Measurements from ENCODE around the gene CFAP100. TPM values are rescaled to one million over a fixed set of nuclear protein-coding genes. Genes with fewer than 3 reads are reported as not detected.

The CFAP100 gene
- total and polyA plus RNA-seq, 12 donors: 0.17 TPM; not detected in 11

DNA sequence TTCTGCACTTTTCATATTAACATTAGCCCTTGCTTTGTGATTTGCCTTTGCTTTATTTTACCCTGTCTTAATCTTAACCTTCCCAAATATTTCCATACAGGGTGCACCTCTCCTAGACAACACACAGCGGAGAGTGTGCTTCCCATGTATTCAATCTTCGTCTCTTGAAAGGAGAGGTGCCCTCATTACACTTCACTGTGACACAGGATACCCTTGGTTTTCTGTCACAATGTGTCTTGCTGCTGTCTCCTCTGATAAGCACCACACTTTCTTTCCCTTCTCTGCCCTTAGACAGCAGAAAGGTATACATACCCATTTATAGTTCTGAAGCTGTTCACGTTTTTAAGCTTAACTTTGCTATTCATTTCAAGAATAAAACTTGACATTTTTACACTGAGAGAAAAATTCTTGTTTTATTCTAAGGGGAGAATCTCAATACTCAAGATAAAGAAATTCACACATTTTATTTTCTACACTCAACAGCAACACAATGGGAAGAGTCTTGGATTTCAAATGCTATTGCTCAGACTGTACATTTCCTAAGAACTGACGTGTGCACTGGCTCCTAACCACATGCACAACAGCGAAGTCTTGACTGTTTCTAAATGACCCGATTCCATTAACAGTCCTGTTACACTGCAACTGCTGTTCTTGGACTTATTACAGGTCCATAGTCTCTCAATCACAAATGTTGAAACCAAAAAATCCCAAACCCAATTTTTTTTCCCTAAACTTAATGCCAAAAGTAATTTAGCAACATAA is 59.9 kb downstream of the CFAP100 start:
- WGBS, 4 donors: 86 to 95% (median 90%) methylated on average over 6 of the region's 6 CpGs
- no peak for TF ChIP-seq POLR2A (IDR thresholded peaks at IDR 0.05)
- TF ChIP-seq, protein P1, sequence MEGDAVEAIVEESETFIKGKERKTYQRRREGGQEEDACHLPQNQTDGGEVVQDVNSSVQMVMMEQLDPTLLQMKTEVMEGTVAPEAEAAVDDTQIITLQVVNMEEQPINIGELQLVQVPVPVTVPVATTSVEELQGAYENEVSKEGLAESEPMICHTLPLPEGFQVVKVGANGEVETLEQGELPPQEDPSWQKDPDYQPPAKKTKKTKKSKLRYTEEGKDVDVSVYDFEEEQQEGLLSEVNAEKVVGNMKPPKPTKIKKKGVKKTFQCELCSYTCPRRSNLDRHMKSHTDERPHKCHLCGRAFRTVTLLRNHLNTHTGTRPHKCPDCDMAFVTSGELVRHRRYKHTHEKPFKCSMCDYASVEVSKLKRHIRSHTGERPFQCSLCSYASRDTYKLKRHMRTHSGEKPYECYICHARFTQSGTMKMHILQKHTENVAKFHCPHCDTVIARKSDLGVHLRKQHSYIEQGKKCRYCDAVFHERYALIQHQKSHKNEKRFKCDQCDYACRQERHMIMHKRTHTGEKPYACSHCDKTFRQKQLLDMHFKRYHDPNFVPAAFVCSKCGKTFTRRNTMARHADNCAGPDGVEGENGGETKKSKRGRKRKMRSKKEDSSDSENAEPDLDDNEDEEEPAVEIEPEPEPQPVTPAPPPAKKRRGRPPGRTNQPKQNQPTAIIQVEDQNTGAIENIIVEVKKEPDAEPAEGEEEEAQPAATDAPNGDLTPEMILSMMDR (IDR thresholded peaks at IDR 0.05): no peak

DNA sequence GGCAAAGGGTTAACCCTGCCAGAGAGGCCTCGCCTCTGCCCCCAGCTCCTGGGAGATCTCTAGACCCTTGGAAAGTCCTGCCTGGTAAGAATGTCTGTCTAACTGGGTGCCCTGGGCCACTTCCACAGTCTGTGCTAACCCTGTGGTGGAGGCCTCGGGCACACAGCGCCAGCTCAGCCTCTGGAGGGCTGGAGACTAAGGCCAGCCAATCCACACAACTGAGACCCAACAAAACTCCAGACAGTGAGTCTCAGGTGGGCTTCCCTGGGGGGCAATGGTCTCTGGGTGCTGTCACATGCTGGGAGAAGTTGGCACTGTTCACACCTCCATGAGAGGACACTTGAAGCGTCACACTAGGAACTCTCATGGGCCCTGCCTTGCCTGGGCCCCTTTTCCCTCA is 61.5 kb downstream of the CFAP100 start:
- peak in 1 of 7 donors; percentile 13 for DNase-seq
- no peak overlapping the region for H3K27ac ChIP-seq
- no peak for TF ChIP-seq POLR2A (IDR thresholded peaks at IDR 0.05)
- TF ChIP-seq, protein P1 (IDR thresholded peaks at IDR 0.05): no peak
- H3K27me3 ChIP-seq: no peaks in the 10 kb centered on the region
- H3K36me3 ChIP-seq (replicated peaks in 1 of 2): peaks cover 0 to 59% of the 10 kb centered on the region in 2 donors
- intact Hi-C loops (cut with DNase I): no loop called here
- H3K4me1 ChIP-seq (replicated peaks in 1 of 2): peaks cover 10 to 11% of the 10 kb centered on the region in 2 donors
- 38 to 94% (median 61%) methylated on average over 2 to 4 of the region's 4 CpGs for WGBS, 4 donors
- H3K4me3 ChIP-seq: no peak overlapping the region
- no peaks in the 10 kb centered on the region for H3K9me3 ChIP-seq (replicated peaks in 1 of 3)

More for the DNA sequence above, 59.9 kb downstream of the CFAP100 start:
- H3K9me3 ChIP-seq (replicated peaks in 1 of 3): no peaks in the 10 kb centered on the region
- H3K27me3 ChIP-seq: no peaks in the 10 kb centered on the region
- no peak overlapping the region for H3K27ac ChIP-seq
- no peak overlapping the region for H3K4me3 ChIP-seq
- DNase-seq: peak in 1 of 7 donors; percentile 0
- H3K4me1 ChIP-seq (replicated peaks in 1 of 2): peaks cover 10 to 14% of the 10 kb centered on the region in 2 donors
- intact Hi-C loops (cut with DNase I): no loop called here
- H3K36me3 ChIP-seq (replicated peaks in 1 of 2): peaks cover 0 to 45% of the 10 kb centered on the region in 2 donors

DNA sequence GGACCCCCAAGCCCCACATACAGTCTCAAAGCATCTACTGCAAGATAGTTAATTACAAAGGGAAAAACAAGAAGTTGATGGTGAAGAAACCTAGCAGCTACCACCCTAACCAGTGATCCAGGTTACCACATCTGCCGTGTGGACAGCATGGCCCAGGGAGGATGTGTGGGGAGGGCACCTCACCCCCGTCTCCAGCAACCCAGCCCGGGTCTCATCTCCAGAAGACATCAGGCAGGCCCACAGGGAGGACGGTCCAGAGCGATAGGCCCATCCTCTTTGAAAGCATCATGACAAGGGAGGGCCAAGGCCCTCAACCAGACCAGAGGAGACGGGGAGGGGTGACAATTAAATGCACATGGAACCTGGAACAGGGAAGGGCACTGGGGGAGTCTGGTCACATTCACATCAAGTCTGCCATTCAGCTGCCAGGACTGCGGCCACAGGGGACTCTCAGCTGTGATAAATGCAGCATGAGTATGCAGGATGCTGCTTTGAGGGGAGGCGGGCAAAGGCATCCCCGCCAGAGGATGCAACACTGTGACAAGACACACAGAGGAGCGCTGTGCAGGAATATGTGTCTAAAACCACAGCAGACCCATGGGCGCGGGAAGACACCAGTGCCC is 62.2 kb downstream of the CFAP100 start:
- Histone ChIP-seq H3K4me3 (no peak overlapping the region), H3K27me3 (no peaks in the 10 kb centered on the region), H3K27ac (no peak overlapping the region), H3K9me3 (replicated peaks in 1 of 3) (no peaks in the 10 kb centered on the region), H3K36me3 (replicated peaks in 1 of 2) (peaks cover 0 to 61% of the 10 kb centered on the region in 2 donors), H3K4me1 (replicated peaks in 1 of 2) (peaks cover 5% of the 10 kb centered on the region in 2 donors)
- DNase-seq: peak in 2 of 7 donors; percentile 12 to 13
- intact Hi-C loops (cut with DNase I): no loop called here
- WGBS, 4 donors: 86 to 90% (median 86%) methylated on average over 9 to 12 of the region's 12 CpGs
- no peak for TF ChIP-seq POLR2A (IDR thresholded peaks at IDR 0.05)
- TF ChIP-seq, protein P1 (IDR thresholded peaks at IDR 0.05): no peak

- intact Hi-C loops (cut with DNase I): no loop called here
- WGBS, 4 donors: 65 to 73% (median 70%) methylated on average over 7 of the region's 7 CpGs
- H3K4me1 ChIP-seq (replicated peaks in 1 of 2): no peaks in the 10 kb centered on the region
- no peak for TF ChIP-seq POLR2A (IDR thresholded peaks at IDR 0.05)
- TF ChIP-seq, protein P1 (IDR thresholded peaks at IDR 0.05): no peak
- H3K27me3 ChIP-seq: no peaks in the 10 kb centered on the region
- peaks cover 0 to 79% of the 10 kb centered on the region in 2 donors for H3K36me3 ChIP-seq (replicated peaks in 1 of 2)
- peak in 2 of 7 donors; percentile 19 to 26 for DNase-seq
- no peak overlapping the region for H3K27ac ChIP-seq
- H3K9me3 ChIP-seq (replicated peaks in 1 of 3): no peaks in the 10 kb centered on the region
- H3K4me3 ChIP-seq: no peak overlapping the region
Observed at GRCh38 chr3:126459111-126459762, 64.5 kb downstream of the CFAP100 start.

Measured in adrenal gland (tissue), 12 donors.